AG20443 (cell line): ENCODE data around the gene CILP2.

Experiments used
- DNase-seq: peaks from one replicate; pipeline ENCODE4 v3.0.0; 2012; ENCODE audit warnings: low spot score, mixed read lengths

Gene CILP2

DNA sequence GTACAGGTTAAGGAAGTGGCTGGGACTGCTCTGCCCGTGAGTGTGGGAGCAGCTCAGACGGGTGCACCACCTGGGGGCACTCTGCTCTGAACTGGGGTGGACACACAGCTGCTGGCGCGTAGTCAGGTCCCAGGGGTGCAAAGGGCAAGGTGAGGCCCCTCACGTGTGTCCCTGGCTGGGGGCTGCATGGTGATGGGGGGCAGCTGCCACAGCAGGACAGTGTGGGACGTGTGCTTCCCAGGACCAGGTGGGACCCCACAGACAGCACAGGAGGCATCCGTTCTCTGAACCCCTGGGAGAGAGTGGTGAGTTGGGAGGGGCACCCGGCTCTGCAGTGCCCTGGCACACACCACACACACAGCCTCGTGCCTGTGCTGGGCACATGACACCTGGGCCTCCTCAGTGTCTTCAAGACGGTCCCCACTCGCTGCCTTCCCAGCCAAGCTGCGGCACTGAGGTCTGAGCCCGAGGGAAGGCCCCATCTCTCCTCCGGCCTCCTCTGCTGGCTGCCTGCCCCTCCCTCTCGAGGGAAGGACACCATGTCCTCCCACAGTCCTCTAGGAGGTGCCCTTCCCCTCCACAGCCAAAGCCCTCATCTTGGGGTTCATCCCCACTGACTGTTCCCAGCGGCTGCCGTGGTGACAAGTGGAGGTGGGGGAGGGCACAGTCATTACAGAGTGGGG, 24.7 kb downstream of the CILP2 start:
- no peak for DNase-seq

DNA sequence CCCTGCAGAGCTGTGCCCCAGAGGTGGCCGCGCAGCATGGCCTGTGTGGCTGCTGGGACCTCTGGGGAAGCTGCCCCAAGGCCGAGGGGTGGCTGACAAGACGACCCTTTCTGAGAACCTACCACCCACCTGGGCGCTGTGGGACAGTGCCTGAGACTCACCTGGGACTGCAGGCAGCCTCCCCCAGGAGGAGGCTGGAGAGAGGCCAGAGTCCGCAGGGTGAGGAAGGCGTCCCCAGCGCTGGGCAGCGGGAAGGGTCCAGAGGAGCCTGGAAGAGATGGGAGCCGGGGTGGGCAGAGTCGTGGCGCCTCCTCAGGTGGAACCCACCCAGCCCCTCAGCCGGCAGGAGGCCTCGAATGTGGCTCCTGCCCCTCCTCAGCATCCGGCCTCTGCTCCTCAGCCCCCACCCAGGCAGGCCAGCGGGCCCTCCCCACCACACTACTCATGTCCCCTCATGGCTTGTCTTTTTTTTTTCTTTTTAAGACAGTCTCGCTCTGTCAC, 25.3 kb downstream of the CILP2 start:
- no peak for DNase-seq

DNA sequence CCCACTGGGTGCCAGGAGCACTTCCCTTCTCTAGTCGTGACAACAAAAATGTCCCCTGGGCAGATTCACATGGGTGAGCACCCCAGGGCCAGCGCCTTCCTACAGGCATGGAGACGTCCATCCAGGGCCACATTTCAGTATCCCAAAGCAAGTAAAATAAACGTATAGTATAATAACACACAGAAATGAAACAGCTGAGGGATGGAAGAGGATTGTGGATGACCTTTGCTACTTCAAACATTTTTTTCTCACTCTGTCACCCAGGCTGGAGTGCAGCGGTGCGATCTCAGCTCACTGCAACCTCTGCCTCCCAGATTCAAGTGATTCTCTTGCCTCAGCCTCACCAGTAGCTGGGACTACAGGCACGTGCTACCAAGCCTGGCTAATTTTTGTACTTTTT, 28.2 kb downstream of the CILP2 start:
- DNase-seq: no peak

DNA sequence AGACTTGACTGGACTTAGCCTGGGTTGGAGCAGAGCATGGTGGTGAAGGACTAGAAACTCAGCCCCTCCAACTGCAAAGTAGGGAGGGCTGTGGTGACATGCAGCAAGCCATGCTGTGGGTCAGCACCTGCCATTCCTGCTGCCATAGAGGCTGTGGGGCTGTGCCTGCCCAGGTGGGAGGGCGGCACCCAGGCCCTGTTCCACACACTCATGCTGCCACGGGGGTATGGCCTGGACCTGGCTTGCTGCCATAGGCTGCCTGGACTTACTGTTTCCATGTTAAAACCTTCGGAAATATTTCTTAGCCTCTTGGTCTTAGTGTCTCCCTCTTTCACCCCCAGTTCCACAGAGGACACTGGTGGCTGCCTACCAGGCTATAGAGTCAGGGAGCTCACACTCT, 29.3 kb downstream of the CILP2 start:
- DNase-seq: no peak

DNA sequence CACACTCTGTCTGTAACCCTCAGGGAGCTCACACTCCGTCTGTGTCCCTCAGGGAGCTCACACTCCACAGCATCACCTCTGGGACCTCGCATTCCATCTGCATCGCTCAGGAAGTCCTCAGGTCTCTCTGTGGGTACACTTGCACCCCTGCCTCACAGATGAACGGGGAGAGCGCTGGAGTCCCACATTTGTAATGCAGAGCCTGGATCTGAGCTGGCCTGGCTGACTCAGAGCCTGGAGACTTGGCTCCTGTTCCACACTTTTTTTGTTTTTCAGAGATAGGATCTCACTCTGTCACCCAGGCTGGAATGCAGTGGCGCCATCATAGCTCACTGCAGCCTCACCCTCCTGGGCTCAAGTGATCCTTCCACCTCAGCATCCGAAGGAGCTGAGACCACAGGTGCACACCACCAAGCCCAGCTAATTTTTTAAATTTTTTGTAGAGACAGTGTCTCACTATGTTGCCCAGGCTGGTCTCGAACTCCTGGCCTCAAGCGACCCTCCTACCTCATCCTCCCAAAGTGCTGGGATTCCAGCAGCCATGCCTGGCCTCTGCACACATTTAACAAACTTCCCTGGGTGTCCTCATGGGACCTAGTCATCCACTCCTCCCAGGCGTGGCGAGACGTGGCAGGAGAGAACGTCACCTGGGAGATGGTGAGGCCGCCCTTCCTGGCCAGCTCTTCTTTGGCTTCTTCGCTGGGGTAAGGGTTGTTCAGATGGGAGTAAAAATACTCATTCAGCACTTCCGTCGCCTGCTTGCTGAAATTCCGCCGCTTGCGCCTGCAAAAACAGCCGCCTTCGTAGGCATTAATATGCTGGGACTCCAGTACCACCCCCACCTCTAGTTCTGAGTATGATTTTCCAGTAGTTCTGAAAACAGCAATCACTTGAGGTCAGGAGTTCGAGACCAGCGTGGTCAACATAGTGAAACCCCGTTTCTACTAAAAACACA, 31.0 kb downstream of the CILP2 start:
- DNase-seq: peak; percentile 87

DNA sequence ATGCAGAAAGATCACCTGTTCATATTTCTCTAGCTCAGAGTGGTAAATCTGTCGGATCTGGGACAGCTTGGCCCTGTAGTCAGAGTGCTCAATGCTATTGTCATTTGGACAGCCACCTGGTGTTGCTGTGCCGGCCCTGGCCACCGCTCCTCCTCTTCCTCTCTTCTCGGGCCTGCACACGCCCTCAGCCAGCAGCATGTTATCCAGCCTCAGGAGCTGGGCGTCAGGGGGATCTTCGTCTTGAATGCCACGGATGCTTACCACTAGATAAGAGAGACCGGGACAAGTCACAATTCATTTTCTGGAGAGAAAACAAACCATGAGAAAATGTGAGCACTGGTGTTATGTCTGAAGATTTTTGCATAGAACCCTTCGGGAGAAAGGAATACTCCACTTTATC, 32.5 kb downstream of the CILP2 start:
- DNase-seq: no peak

DNA sequence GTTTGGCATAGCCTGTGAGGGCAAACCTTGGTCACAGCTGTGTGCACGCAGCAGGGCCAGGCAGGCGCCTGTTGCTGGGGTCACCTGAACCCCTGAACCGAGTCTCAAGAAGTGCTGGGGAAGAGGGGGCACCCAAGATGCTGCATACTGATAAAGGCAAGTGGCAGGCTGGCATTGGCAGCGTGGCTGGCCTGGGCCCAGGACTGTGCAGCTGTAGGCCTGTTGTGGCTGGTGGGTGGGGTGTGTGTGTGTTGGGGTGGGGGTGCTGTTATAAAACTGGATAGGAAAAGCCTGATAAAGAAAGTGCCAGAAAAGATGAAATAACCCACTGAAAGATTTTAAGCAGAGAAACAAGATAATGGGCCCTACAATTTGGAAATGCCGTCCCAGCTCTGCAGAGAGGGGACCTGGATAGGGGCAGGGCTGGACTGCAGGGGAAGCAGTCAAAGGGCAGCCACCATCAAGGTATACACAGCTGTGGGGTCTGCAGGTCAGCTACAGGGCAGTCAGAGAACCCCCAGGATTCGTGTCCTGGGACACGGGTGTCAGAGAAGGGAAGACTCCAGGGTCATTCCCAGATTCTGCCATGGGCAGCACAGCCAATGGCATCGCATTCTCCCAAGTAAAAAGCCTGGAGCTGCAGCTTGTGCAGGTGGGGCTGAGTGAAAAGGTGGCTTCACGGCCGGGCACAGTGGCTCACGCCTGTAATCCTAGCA, 33.2 kb downstream of the CILP2 start:
- DNase-seq: no peak

DNA sequence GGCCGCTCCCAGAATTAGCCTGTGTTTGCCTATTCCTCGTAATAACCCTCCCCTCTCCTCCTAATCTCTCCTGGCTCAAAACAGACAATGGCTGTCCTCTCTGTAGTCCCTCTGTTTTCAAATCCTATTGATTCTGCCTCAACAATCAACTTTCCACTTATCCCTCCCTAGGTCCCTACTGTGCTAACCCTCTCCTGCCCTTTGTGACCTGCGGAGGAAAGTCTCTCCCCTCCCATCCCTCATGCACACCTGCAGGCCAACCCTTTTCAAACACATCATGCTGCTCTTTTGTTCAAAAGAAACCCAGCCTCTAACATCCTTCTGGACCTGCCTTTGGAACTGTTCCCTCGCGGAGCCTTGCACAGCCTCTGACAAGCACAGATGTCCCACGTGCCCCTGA, 37.3 kb downstream of the CILP2 start:
- no peak for DNase-seq

DNA sequence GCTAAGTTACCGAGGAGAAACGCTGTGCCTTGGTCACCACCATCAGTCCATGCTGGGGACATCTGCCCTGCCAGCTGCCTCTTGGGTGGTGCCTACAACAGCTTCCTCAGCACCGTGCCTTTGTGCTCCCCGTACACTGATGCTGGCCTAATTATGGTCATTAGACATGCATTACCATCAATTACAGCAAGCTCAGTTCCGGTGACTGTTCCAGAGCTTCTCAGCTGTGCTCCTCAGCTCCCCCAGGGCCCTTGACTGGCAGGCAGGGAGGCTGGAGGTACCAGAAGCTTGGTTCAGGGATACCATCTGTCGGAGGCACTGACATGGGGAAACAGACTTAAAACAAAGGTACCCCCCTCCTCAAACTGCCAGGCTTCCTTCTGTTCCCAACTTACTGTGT, 40.2 kb downstream of the CILP2 start:
- DNase-seq: no peak

DNA sequence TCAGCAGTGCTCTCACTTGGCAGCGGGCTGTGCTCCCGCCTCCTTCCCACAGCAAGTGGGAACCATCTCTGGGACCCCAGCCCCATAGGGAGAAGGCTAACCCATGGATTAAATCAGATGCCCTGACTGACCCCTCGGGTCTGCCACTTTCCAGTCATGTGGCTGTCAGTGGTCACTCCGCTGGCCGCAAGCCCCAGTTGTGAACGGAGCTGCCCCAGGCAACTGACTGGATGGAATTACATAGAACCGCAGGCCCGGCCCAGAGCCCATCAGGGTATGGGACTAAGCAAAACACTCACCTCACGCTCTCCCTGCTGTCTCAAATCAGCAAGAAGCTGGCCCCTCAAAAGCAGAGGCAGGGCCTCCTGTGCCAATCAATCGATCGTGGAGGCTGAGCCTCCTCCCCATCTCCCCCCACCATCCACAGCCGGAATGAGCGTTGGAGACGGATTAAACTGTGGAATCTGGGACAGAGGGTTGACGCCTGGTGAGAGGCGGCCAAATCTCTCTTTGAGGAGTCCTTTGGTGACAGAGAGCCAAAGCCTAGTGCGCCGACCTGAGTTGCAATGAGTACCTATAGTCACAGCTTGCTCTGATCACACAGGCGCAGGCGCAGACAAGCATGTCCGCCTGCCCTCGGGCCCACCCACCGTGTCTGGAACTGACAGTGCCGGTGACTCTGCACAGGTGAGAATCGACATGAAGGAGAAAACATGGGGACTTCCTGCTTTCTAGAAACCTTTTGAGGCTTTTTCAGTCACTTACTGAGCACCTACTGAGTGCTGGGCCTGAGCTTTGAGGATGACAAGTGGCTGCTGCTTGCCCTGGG, 41.7 kb downstream of the CILP2 start:
- DNase-seq: no peak

DNA sequence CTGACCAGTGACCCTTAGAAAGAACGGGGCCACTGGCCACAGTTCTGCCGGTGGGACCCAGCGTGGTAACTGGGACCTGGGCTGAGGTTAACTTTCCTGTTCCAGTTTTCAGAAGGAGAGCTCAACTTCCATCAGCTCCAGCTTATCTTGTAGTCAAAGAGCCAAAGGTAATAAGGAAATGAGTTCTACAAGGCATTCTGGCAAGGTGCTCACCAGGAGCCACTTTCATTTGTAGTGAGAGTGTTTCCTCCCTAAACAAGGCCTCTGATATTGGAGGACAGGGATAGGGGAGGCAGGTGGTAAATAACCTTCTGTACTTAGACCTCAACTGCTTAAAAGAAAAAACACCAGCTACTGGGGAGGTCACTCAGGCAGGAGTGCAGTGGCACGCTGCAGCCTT, 42.4 kb downstream of the CILP2 start:
- no peak for DNase-seq

DNA sequence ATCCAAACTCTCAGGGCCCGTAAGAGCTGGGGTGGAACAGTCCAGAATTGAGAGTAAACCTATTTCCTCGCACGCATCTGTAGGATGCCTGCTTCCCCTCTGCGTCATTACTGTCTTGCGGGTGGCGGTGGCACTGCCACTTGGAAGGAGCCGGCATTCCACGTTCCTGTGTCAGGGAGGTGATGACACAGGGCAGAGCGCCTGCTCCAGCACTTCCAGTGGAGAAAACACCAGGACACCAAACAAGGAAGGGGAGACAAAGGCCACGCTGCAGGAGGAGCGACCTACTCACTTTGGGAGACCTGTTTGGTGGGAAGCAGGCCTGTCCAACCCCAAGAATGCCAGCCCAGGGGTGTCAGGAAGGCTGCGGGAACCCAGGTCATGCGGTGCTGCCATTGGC, 43.3 kb downstream of the CILP2 start:
- no peak for DNase-seq

DNA sequence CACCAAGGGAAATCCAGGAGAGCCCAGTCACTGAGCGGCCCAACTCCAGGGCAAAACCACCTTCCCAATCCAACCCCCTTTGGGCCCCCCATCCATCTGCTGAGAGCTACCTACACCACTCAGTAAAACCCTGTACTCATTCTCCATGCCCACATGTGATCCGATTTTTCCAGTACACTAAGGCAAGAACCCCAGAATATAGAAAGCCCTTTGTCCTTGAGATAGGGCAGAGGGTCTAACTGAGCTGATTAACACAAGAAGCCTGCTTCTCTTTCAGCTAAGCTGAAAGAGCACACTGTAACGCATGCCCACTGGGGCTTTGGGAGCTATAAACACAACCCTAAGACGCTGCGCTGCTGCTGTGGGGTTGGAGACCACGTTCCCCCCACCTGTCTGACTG, 44.4 kb downstream of the CILP2 start:
- no peak for DNase-seq

DNA sequence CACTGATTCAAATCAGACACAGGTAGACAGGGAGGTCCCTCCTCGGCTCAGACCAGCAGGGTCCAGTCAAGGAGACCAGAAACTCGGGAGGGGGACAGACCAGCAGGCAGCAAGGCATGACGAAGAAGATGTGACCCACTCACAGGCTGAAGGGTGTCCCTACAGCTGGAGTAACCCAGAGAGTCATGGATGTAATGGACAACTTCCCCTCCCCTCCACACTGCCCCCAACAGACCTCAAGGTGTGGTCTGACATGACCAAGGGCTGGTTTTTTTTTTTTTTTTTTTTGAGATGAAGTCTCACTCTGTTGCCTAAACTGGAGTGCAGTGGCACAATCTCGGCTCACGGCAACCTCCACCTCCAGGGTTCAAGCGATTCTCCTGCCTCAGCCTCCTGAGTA, 46.3 kb downstream of the CILP2 start:
- no peak for DNase-seq

DNA sequence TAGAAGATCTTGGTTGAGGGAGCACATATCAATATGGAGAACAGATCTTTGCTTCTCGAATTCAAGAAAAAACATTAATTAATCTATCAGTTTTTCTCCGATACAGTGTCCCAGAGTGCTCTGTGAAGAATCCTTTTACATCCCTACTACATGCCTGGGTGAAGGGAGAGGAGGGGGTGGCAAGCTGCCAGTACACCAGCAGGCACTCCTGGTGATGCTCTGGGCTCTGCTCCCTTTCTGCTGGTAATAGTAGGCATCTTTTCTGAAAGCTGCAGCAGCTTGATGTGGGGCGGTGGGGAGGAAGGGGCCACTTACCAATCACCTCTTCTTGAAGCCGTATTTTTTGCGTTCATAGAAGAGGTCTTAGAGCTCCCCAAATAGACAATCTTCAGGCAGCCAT, 49.7 kb downstream of the CILP2 start:
- DNase-seq: no peak

DNA sequence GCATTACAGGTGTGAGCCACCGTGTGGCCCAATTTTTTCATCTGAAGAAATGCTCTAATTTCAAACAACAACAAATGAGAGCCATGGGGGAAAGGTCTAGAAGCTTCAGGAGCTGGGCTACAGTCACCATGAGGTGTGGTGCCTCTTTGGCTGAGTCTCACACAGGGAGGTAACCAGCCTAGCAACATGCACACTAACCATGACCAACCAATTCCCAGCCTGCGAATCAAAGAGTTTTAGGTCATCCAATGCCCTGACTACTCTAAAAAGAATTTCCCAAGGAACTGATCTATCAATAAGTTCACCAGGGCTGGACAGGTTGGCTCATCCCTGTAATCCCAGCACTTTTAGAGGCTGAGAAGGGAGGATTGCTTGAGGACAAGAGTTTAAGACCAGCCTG, 50.5 kb downstream of the CILP2 start:
- peak; percentile 38 for DNase-seq

DNA sequence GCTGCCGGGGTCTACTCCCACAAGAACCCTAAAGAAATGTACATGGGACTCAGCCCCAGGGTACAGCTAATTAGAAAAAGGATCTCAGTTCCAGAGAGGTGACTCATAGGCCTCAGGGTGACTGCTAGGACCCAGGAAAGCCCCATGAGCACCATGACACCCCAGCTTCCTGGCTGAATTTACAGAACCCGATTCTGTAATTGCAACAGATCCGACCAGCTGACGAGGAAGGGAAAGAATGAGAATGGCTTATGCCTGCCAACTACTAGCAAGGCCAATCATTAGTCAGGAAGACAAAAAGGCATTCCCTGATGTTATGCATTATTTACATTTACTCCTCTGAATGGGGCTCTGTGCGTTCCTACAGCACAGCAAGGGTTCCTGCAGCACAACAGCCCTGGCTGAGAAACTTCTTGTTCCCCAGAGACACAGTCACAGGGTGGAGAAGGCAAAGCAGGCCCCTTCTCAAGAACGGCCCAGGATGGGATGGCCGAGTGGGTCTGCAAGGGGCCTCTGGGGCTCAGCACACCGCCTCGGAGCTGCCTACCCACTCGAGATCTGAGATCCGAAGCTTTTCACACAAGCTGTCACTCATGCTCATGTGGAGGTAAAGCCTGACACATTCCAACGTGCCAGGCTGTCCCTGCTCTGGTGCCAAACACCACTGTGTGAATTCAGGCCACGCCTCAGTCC, 53.2 kb downstream of the CILP2 start:
- DNase-seq: peak; percentile 93

DNA sequence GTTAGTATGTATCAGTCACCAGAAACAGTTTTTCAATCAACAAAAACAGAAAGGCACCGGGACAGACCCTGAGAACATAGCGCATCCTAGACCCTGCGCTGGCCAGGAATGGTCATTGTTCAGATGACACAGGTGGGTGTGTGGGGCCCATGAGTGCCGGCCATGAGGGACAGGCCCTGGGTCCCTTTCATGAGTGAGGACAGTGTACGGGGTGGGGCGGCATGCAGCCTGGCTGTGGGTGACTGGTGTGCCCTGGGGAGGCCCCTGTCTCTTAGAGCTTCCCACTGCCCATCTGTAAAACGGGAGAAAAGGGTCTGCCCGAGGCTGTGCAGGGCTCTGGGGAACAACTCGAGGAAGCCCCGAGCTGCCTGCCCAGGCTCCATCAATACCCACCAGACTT, 54.6 kb downstream of the CILP2 start:
- no peak for DNase-seq

DNA sequence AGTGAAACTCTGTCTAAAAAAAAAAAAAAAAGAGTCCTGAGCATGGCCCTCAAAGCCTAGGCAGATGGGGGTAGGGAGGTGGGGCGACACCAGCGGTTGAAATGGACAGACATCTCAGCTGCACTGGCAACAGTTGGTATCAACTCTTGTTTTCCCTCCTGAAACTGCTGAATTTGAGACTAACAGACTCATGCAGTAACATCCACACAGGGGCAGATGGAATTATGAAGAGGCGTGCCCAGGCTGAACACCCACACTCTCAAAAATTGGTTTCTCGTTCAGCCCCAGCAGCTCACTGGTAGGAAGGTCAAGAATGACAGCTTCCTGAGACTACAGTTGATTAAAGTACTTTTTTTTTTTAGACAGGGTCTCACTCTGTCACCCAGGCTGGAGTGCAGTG, 56.3 kb downstream of the CILP2 start:
- no peak for DNase-seq

DNA sequence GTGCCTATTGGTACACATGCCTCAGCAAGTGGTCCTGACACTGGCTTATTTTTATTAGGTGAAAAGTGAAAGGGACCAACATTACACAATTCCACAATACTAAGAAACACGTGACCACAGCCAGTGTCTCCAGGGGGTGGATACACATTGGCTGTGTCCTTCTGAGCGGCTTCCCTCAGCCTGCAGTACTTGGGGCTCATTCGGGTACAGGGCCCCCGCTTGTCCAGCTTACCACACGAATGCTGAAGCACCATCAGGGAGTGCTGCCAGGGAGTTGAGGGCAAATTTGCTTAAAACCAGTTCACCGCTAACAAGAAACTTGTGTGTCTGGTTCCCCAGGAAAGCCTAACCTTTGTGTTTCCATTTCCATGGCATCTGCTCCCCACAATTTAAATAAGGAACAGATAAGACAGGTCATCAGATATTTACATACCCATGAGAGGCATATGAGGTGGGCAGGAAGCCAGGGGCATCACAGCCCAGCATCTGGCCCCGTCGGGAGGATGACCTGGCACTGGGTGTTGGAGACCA, 57.2 kb downstream of the CILP2 start:
- DNase-seq: peak; percentile 74
